PC-3 (cell line): ENCODE results near the gene ACP4. TPM values are rescaled to one million over a fixed set of nuclear protein-coding genes. Genes with fewer than 3 reads are reported as not detected.
A peak's percentile ranks its signal among the peaks of the same experiment; 100 is the strongest.
"Not testable (repeated sequence)": the region's sequence is repeated elsewhere in the genome, so short reads cannot be mapped to it uniquely, and the experiment has no call there.

Experiments used
- ATAC-seq: fragments of 200-7000 bp; cut with Tn5 transposase; 2 replicates; pipeline ENCODE4 v1.9.1; 2020; ENCODE audit warnings: mild to moderate bottlenecking, moderate library complexity
- BruUV-seq: library from RNA; stranded (reverse); fragments of 400-500 nt; replicated peaks from 2 replicates; lab custom pipeline; 2021; lab: Mats Ljungman, UMichigan
- CTCF ChIA-PET: fragments of 300-600 bp; sonication (Branson Sonifier 250); formaldehyde crosslinking; loops from one replicate; lab custom pipeline; 2022; ENCODE audit warnings: antibody characterized with exemption; lab: Charles Lee
- POLR2A ChIA-PET: fragments of 300-600 bp; sonication (Branson Sonifier 250); formaldehyde crosslinking; loops from one replicate; lab custom pipeline; 2022; ENCODE audit warnings: antibody characterized with exemption; ENCODE audit not compliant: unreplicated experiment; lab: Charles Lee
- DNase-seq: peaks from one replicate; pipeline ENCODE4 v3.0.0-alpha.2; 2015
- H2AFZ ChIP-seq: fragments of 300-600 bp; sonication (generic); 2 replicates; pipeline ENCODE4 v1.6.0; 2016; ENCODE audit warnings: antibody characterized with exemption, low read length
- H3F3A ChIP-seq: fragments of 300-600 bp; sonication (generic); one replicate; pipeline ENCODE4 v1.6.0; 2017; ENCODE audit warnings: antibody characterized with exemption, low read length, control low read depth, mild to moderate bottlenecking; ENCODE audit not compliant: unreplicated experiment
- H3K27ac ChIP-seq: fragments of 300-600 bp; sonication (generic); 2 replicates; pipeline ENCODE4 v1.5.1; 2016; ENCODE audit warnings: mild to moderate bottlenecking, low read length
- H3K27me3 ChIP-seq: fragments of 300-600 bp; sonication (generic); 2 replicates; pipeline ENCODE4 v1.6.1; 2016; ENCODE audit warnings: low read length, mixed read lengths
- H3K36me3 ChIP-seq: fragments of 300-600 bp; sonication (generic); 2 replicates; pipeline ENCODE4 v1.6.1; 2016; ENCODE audit warnings: low read depth, mixed run types, low read length, mixed read lengths
- H3K4me1 ChIP-seq: fragments of 300-600 bp; sonication (generic); 2 replicates; pipeline ENCODE4 v1.5.1; 2016; ENCODE audit warnings: low read length; ENCODE audit not compliant: insufficient read depth
- H3K4me2 ChIP-seq: fragments of 300-600 bp; sonication (generic); 2 replicates; pipeline ENCODE4 v1.6.0; 2016; ENCODE audit warnings: low read length
- H3K4me3 ChIP-seq: fragments of 300-600 bp; sonication (generic); 2 replicates; pipeline ENCODE4 v1.5.1; 2016; ENCODE audit warnings: mild to moderate bottlenecking, low read length, mixed read lengths
- H3K79me2 ChIP-seq: fragments of 300-600 bp; sonication (generic); 2 replicates; pipeline ENCODE4 v1.6.1; 2017; ENCODE audit warnings: low read length, mixed read lengths
- H3K9ac ChIP-seq: fragments of 300-600 bp; sonication (generic); 2 replicates; pipeline ENCODE4 v1.6.0; 2016; ENCODE audit warnings: mild to moderate bottlenecking, low read length
- H3K9me2 ChIP-seq: fragments of 300-600 bp; sonication (generic); replicated peaks from 2 replicates; pipeline ENCODE4 v1.6.1; 2016; ENCODE audit warnings: mixed run types, low read length, mixed read lengths
- H3K9me3 ChIP-seq: fragments of 300-600 bp; sonication (generic); 2 replicates; pipeline ENCODE4 v1.6.1; 2016; ENCODE audit warnings: low read length, mixed read lengths
- H4K20me1 ChIP-seq: fragments of 300-600 bp; sonication (generic); 2 replicates; pipeline ENCODE4 v1.6.1; 2016; ENCODE audit warnings: low read length, mixed read lengths
- EZH2 ChIP-seq: fragments of 300-600 bp; sonication (generic); IDR thresholded peaks from one replicate; pipeline ENCODE4 v1.6.1; 2017; ENCODE audit warnings: antibody characterized with exemption, mild to moderate bottlenecking, low read length; ENCODE audit not compliant: unreplicated experiment
- EZH2phosphoT487 ChIP-seq: fragments of 300-600 bp; sonication (generic); IDR thresholded peaks from 2 replicates; pipeline ENCODE4 v1.6.1; 2018; ENCODE audit warnings: mild to moderate bottlenecking, antibody characterized with exemption, low read length, borderline replicate concordance
- intact Hi-C: fragments of 100-400 bp; cut with micrococcal nuclease; formaldehyde crosslinking; loops from 2 replicates; pipeline ENCODE4 v1.9.0; 2023
- total RNA-seq: library from RNA; depleted of rRNA; stranded (reverse); fragments of >200 nt; gene quantifications from 2 replicates; pipeline ENCODE4 v1.2.3, GENCODE V29; 2014
- TF ChIP-seq, protein P1 (sequence below): fragments of 300-600 bp; sonication (generic); conservative IDR thresholded peaks from 2 replicates; pipeline ENCODE4 v1.5.1; 2017; ENCODE audit warnings: antibody characterized with exemption, low read depth, mild to moderate bottlenecking, low read length

ACP4 gene
- total RNA-seq, 1 experiment from 2014 or later: not detected

DNA sequence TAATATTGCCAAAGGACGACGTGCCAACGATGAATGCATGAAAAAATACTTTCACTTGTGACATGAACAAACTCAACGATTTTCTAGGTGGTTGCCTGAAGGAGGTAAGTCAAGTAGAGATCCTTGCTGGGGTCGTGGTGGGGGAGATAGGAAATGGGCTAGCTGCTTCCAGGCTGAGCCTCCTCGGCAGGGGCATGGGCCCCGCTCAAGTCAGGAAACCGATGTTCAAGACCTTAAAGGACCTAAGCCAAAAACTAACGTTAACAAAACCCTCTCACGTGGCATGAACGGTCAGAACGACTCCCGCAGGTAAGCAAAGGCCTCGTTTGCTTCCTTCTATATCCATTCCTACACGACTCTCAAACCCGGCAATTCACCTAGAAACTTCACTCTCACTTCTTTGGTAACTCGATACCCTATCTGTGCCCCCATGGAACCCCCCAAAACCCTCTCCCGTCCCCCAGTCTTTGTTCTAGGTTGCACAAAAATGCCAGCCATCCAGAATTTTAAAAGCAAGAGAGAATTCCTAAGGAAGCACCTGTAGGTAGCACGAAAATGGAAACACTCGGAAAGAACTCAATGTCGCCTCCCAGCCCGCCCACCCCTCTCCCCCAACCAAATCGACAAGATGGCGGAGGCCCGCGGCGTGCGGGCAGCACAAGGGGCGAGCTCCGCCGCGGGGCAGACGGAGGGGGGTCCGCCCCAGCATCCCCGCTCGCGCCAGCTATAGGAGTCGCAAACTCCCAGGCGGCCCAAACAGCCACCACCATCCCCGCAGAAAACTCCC is 13.6 kb downstream of the ACP4 start:
- peaks cover 47% of the 10 kb centered on the region for H4K20me1 ChIP-seq
- TF ChIP-seq EZH2phosphoT487 (no peak), EZH2 (no peak)
- no peaks in the 10 kb centered on the region for H3K9me3 ChIP-seq
- ChIA-PET CTCF (no interaction called here), POLR2A (interaction anchor here (0.6 kb wide), 1 partner anchor 172 kb away, joined by 8 read pairs; no protein-coding TSS in a partner anchor)
- H3K36me3 ChIP-seq: peaks cover 45% of the 10 kb centered on the region
- intact Hi-C loops: loop anchor here (5.0 kb wide), 2 partner anchors 213 to 303 kb away; partner anchors contain the start of genes CTU1 and KLK10
- TSS peak; percentile 71 for BruUV-seq
- H3K9ac ChIP-seq: peak overlapping the region; percentile 96
- H3F3A ChIP-seq: no peaks in the 10 kb centered on the region
- H3K79me2 ChIP-seq: peaks cover 52% of the 10 kb centered on the region
- peak overlapping the region; percentile 85 for H3K27ac ChIP-seq
- peak overlapping the region; percentile 77 for H2AFZ ChIP-seq
- ATAC-seq: peak; percentile 28
- H3K27me3 ChIP-seq: no peaks in the 10 kb centered on the region
- peak overlapping the region; percentile 92 for H3K4me3 ChIP-seq
- H3K9me2 ChIP-seq: no peaks in the 10 kb centered on the region
- peak; percentile 33 for DNase-seq
- H3K4me2 ChIP-seq: peak overlapping the region; percentile 96
- H3K4me1 ChIP-seq: peaks cover 19% of the 10 kb centered on the region

- no peaks in the 10 kb centered on the region for H3K9me2 ChIP-seq
- ChIA-PET POLR2A (interaction anchor here (0.6 to 0.7 kb wide), 4 partner anchors 171 to 431 kb away, joined by 3 to 8 read pairs (median 4); partner anchors contain the start of gene JOSD2), CTCF (no interaction called here)
- H2AFZ ChIP-seq: peak overlapping the region; percentile 77
- intact Hi-C loops: loop anchor here (5.0 kb wide), 2 partner anchors 213 to 303 kb away; partner anchors contain the start of genes CTU1 and KLK10
- peak overlapping the region; percentile 85 for H3K27ac ChIP-seq
- H3K27me3 ChIP-seq: no peaks in the 10 kb centered on the region
- H4K20me1 ChIP-seq: peaks cover 38% of the 10 kb centered on the region
- H3K36me3 ChIP-seq: peaks cover 37% of the 10 kb centered on the region
- peak overlapping the region; percentile 96 for H3K9ac ChIP-seq
- no peaks in the 10 kb centered on the region for H3K9me3 ChIP-seq
- H3K4me1 ChIP-seq: peaks cover 19% of the 10 kb centered on the region
- ATAC-seq (peak; percentile 96), DNase-seq (peak; percentile 99)
- H3K4me2 ChIP-seq: peak overlapping the region; percentile 96
- no TSS peak for BruUV-seq
- TF ChIP-seq EZH2 (no peak), EZH2phosphoT487 (no peak)
- TF ChIP-seq, protein P1, sequence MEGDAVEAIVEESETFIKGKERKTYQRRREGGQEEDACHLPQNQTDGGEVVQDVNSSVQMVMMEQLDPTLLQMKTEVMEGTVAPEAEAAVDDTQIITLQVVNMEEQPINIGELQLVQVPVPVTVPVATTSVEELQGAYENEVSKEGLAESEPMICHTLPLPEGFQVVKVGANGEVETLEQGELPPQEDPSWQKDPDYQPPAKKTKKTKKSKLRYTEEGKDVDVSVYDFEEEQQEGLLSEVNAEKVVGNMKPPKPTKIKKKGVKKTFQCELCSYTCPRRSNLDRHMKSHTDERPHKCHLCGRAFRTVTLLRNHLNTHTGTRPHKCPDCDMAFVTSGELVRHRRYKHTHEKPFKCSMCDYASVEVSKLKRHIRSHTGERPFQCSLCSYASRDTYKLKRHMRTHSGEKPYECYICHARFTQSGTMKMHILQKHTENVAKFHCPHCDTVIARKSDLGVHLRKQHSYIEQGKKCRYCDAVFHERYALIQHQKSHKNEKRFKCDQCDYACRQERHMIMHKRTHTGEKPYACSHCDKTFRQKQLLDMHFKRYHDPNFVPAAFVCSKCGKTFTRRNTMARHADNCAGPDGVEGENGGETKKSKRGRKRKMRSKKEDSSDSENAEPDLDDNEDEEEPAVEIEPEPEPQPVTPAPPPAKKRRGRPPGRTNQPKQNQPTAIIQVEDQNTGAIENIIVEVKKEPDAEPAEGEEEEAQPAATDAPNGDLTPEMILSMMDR: no peak
- H3K4me3 ChIP-seq: peak overlapping the region; percentile 92
- H3F3A ChIP-seq: no peaks in the 10 kb centered on the region
- H3K79me2 ChIP-seq: peaks cover 46% of the 10 kb centered on the region
These were observed 14.4 kb downstream of the ACP4 start for GRCh38 chr19:50804420-50805272.

DNA sequence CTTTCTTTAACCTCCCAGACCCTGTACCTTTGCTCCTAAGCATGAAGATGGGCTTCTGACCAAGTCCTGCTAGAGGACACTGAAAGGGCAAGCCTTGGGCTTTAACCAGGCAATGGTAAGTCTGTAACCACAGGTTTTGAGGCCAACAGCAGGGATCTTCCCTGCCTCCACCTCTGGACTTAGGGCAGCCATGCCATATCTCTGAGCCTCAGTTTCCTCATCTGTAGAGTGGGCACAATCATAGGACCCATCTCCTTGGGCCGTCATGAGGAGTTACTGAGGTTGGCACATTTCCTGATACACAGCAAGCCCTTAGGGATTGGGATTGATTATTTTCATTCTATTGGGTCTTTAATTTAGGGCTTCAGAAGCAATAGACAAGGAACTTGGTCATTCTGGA is 18.6 kb downstream of the ACP4 start:
- intact Hi-C loops: no loop called here
- Histone ChIP-seq H4K20me1 (peaks cover under 1% of the 10 kb centered on the region), H3K9me2 (no peaks in the 10 kb centered on the region), H3F3A (no peaks in the 10 kb centered on the region), H3K4me3 (no peak overlapping the region), H3K4me1 (peaks cover 5% of the 10 kb centered on the region), H3K9me3 (no peaks in the 10 kb centered on the region), H3K36me3 (peaks cover under 1% of the 10 kb centered on the region; the same call in 1 of the 2 replicates), H3K9ac (no peak overlapping the region), H3K27me3 (no peaks in the 10 kb centered on the region), H3K4me2 (no peak overlapping the region), H3K27ac (no peak overlapping the region), H3K79me2 (peaks cover 7% of the 10 kb centered on the region), H2AFZ (no peak overlapping the region)
- TF ChIP-seq, protein P1: no peak
- TF ChIP-seq EZH2: no peak
- no peak for TF ChIP-seq EZH2phosphoT487
- CTCF ChIA-PET: no interaction called here
- POLR2A ChIA-PET: no interaction called here
- ATAC-seq (no peak), DNase-seq (no peak)
- no TSS peak for BruUV-seq

GRCh38 chr19:50811622-50812238 is 21.5 kb downstream of the ACP4 start:
- not testable (repeated sequence) for BruUV-seq

More at GRCh38 chr19:50811622-50812238, 21.5 kb downstream of the ACP4 start:
- H3K79me2 ChIP-seq, H3K9me3 ChIP-seq, H4K20me1 ChIP-seq, H3K9ac ChIP-seq, POLR2A ChIA-PET, H3K36me3 ChIP-seq, H3K4me3 ChIP-seq, H3K27ac ChIP-seq, H3K4me1 ChIP-seq, DNase-seq, intact Hi-C loops, CTCF ChIA-PET, H2AFZ ChIP-seq, H3F3A ChIP-seq, H3K4me2 ChIP-seq, H3K9me2 ChIP-seq, ATAC-seq: not testable (repeated sequence)
- H3K27me3 ChIP-seq: peaks cover 10% of the 10 kb centered on the region; the same call in 1 of the 2 replicates
